A549 treated with CORT108297 at 1 μM for 4 hours (cell line): ENCODE results near the gene EP400. TPM values are rescaled to one million over a fixed set of nuclear protein-coding genes. Genes with fewer than 3 reads are reported as not detected.

Experiments used
- total RNA-seq: library from RNA; stranded (reverse); fragments of 200-300 nt; extraction: Qiagen RNA extraction; gene quantifications from 5 replicates; pipeline ENCODE4 v1.2.3, GENCODE V29; 2022

Gene EP400, protein sequence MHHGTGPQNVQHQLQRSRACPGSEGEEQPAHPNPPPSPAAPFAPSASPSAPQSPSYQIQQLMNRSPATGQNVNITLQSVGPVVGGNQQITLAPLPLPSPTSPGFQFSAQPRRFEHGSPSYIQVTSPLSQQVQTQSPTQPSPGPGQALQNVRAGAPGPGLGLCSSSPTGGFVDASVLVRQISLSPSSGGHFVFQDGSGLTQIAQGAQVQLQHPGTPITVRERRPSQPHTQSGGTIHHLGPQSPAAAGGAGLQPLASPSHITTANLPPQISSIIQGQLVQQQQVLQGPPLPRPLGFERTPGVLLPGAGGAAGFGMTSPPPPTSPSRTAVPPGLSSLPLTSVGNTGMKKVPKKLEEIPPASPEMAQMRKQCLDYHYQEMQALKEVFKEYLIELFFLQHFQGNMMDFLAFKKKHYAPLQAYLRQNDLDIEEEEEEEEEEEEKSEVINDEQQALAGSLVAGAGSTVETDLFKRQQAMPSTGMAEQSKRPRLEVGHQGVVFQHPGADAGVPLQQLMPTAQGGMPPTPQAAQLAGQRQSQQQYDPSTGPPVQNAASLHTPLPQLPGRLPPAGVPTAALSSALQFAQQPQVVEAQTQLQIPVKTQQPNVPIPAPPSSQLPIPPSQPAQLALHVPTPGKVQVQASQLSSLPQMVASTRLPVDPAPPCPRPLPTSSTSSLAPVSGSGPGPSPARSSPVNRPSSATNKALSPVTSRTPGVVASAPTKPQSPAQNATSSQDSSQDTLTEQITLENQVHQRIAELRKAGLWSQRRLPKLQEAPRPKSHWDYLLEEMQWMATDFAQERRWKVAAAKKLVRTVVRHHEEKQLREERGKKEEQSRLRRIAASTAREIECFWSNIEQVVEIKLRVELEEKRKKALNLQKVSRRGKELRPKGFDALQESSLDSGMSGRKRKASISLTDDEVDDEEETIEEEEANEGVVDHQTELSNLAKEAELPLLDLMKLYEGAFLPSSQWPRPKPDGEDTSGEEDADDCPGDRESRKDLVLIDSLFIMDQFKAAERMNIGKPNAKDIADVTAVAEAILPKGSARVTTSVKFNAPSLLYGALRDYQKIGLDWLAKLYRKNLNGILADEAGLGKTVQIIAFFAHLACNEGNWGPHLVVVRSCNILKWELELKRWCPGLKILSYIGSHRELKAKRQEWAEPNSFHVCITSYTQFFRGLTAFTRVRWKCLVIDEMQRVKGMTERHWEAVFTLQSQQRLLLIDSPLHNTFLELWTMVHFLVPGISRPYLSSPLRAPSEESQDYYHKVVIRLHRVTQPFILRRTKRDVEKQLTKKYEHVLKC (N-terminal part only)
- total RNA-seq, result 22.7 to 26.0 TPM (median 25.4 TPM) in 5 replicates

DNA sequence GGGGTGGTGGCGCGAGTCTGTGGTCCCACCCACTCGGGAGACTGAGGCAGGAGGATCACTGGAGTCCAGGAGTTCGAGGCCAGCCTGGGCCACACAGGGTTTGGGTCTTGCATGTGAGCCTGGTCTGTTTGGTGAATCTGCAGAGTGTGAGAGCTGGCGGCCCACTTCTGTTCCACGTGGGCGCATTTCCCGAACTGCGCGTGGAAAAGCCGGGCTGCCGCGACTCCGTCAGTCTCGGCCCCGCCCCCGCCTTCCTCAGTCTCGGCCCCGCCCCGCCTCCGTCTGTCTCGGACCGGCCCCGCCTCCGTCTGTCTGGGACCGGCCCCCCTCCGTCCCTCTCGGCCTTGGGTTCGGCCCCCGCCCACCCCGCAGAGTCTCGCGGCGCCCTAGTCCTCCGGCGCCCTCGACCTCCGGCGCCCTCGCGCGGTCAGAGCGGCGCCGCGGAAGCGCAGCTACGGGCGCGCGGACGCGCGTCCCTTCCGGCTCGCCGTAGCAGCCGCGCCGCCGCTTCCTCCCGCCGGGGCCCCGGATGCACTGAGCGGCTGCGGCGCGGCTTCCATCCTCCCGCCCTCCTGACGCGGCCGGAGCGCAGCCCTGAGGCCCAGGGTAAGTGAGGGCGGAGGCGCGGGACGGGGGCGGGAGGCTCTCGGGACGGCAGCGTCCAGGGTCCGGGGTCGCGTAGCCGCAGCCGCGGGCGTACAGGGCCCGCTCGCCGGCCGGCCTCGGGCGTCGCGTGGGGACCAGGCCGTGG lies at the start of gene EP400:
EP400 (plus strand) TSS at position 512 of the 751 bp plus-strand sequence. CDS start 10,678 bp downstream, outside the sequence.

DNA sequence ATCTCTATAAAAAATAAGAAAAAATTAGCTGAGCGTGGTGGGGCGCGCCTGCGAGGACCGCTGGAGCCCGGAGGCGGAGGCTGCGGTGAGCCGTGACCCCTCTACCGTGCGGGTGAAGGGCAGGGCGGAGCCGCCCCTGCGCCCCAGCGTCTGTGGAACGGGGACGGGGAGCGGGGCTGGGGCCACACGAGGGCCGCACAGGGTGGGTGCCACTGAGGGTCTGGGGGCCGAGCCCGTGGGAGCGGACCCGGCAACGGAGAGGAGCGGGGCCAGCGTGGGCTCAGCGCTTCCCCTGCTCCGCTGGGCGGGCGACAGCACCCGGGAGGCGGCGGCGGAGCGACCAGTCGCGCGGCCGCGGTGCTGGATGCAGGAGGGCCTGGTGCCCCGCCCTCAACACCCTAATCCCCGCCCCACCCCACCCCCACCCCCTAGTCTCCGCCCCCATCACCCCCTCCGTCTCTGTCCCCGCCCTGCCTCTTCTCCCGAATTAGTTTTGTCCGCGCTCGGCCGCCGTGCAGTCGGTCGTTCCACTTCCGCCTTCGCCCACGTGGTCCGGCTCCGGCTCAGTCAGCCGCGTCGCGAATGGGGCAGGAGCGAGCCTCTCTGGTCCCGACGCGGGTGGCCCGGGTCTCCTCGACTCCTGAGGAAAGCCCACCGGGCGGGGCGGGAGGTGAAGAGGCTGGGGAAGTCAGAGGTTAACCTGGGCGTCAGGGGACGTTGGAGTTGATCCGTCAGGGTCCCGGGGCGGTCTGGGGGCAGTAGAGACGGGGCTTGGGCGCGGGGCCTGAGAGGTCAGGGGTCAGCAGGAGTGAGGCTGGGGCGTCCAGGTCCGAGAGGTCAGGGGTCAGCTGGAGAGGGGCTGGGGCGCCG lies 20.8 kb upstream of the EP400 start, which contains the start of gene PUS1:
PUS1 (plus strand) TSS at position 566 of the 870 bp plus-strand sequence. CDS start 447 bp downstream, outside the sequence.

Other genes starting within 250 kb of the EP400 start
- 23.6 to 30.2 TPM (median 27.9 TPM) in 5 replicates for gene SFSWAP, start 238.9 kb upstream of the EP400 start, total RNA-seq
- gene MMP17, start 121.5 kb upstream of the EP400 start, total RNA-seq, result 10.2 to 16.9 TPM (median 12.1 TPM) in 5 replicates
- gene ULK1, start 55.3 kb upstream of the EP400 start, total RNA-seq, result 23.6 to 46.3 TPM (median 41.0 TPM) in 5 replicates
- gene PUS1, start 20.7 kb upstream of the EP400 start, total RNA-seq, result 54.9 to 86.0 TPM (median 81.7 TPM) in 5 replicates
- 19.9 to 31.7 TPM (median 30.7 TPM) in 5 replicates for gene DDX51, start 194.4 kb downstream of the EP400 start, total RNA-seq
- 42.7 to 62.9 TPM (median 62.1 TPM) in 5 replicates for gene NOC4L, start 194.5 kb downstream of the EP400 start, total RNA-seq